Measurements from ENCODE around the gene ZNF467.
A peak's percentile ranks its signal among the peaks of the same experiment; 100 is the strongest.

The ZNF467 gene

DNA sequence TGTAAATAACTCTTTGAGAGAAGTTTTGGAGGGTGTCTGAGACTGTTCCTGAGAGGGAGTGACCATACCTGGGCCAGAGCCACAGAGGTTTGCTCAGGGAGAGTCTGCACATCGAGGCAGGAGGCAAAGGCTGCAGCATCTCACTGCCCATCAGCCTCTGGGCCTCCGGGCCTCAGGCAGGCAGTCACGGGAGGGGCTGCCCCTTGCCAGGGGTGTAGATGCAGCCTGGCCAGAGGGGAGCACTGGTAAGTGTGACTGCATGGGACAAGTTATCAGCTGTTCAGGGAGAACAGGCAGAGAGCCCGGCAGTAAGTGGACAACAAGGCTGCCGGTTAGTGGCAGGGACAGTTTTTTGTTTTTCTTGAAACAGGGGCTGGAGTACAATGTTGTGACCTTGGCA is 55.9 kb downstream of the ZNF467 start:
- H3K36me3 ChIP-seq (ENCODE audit: insufficient read depth): no peaks in the 10 kb centered on the region
- H3K27ac ChIP-seq: no peak overlapping the region
- no peak overlapping the region for H3K4me3 ChIP-seq (IDR thresholded peaks at IDR 0.05; ENCODE audit: insufficient read depth, low read depth, low read length)
- H2AFZ ChIP-seq (ENCODE audit: low read depth): no peak overlapping the region
- no peaks in the 10 kb centered on the region for H3K79me2 ChIP-seq (ENCODE audit: insufficient read depth, low read depth)
- no peaks in the 10 kb centered on the region for H3K27me3 ChIP-seq (ENCODE audit: insufficient read depth, low read depth)
- H3K9ac ChIP-seq: no peak overlapping the region
- no peak overlapping the region for H3K4me2 ChIP-seq
- TF ChIP-seq CTCF (conservative IDR thresholded peaks at IDR 0.05; ENCODE audit: low read depth, low read length): no peak
- no peaks in the 10 kb centered on the region for H4K20me1 ChIP-seq (ENCODE audit: insufficient read depth)
- peaks cover 7% of the 10 kb centered on the region for H3K4me1 ChIP-seq (ENCODE audit: low read depth, poor library complexity, severe bottlenecking)

DNA sequence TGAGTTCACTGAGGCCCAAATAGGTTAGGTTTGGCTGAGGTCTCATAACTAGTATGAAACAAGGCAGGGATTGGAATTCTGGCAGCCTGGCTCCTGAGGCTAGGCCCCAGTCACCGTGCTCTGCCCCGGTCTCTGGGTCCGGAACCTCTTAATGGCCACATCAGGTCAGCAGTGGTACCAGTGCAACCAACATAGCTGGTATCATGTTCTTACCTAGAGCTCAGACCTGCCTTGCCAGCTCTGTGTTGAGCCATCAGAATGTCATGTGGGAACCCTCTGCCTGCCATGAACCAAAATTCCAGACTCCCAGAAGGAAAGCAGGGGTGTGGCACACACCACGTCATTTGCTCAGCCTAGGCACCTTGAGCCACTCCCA is 56.5 kb downstream of the ZNF467 start:
- H3K4me1 ChIP-seq (ENCODE audit: low read depth, poor library complexity, severe bottlenecking): peaks cover 7% of the 10 kb centered on the region
- no peaks in the 10 kb centered on the region for H4K20me1 ChIP-seq (ENCODE audit: insufficient read depth)
- no peak for TF ChIP-seq CTCF (conservative IDR thresholded peaks at IDR 0.05; ENCODE audit: low read depth, low read length)
- no peak overlapping the region for H3K27ac ChIP-seq
- H3K79me2 ChIP-seq (ENCODE audit: insufficient read depth, low read depth): no peaks in the 10 kb centered on the region
- no peak overlapping the region for H3K9ac ChIP-seq
- H3K4me2 ChIP-seq: no peak overlapping the region
- H3K36me3 ChIP-seq (ENCODE audit: insufficient read depth): no peaks in the 10 kb centered on the region
- no peak overlapping the region for H2AFZ ChIP-seq (ENCODE audit: low read depth)
- no peaks in the 10 kb centered on the region for H3K27me3 ChIP-seq (ENCODE audit: insufficient read depth, low read depth)
- no peak overlapping the region for H3K4me3 ChIP-seq (IDR thresholded peaks at IDR 0.05; ENCODE audit: insufficient read depth, low read depth, low read length)

- no peak for TF ChIP-seq CTCF (conservative IDR thresholded peaks at IDR 0.05; ENCODE audit: low read depth, low read length)
- H3K4me3 ChIP-seq (IDR thresholded peaks at IDR 0.05; ENCODE audit: insufficient read depth, low read depth, low read length): no peak overlapping the region
- H3K4me2 ChIP-seq: peak overlapping the region; percentile 81; the same call in 1 of the 2 replicates
- no peak overlapping the region for H3K9ac ChIP-seq
- no peaks in the 10 kb centered on the region for H3K36me3 ChIP-seq (ENCODE audit: insufficient read depth)
- no peaks in the 10 kb centered on the region for H3K27me3 ChIP-seq (ENCODE audit: insufficient read depth, low read depth)
- no peak overlapping the region for H2AFZ ChIP-seq (ENCODE audit: low read depth)
- H4K20me1 ChIP-seq (ENCODE audit: insufficient read depth): no peaks in the 10 kb centered on the region
- H3K79me2 ChIP-seq (ENCODE audit: insufficient read depth, low read depth): no peaks in the 10 kb centered on the region
- peaks cover 7% of the 10 kb centered on the region for H3K4me1 ChIP-seq (ENCODE audit: low read depth, poor library complexity, severe bottlenecking)
- no peak overlapping the region for H3K27ac ChIP-seq
These were observed 57.1 kb downstream of the ZNF467 start for GRCh38 chr7:149716007-149716931.

- H3K4me2 ChIP-seq: peak overlapping the region; percentile 81
These were observed 57.9 kb downstream of the ZNF467 start for GRCh38 chr7:149715476-149715875.

More at GRCh38 chr7:149715476-149715875, 57.9 kb downstream of the ZNF467 start:
- Histone ChIP-seq H3K36me3 (ENCODE audit: insufficient read depth) (no peaks in the 10 kb centered on the region), H3K4me3 (IDR thresholded peaks at IDR 0.05; ENCODE audit: insufficient read depth, low read depth, low read length) (no peak overlapping the region), H3K9ac (peak overlapping the region; percentile 35; the same call in 1 of the 2 replicates), H3K79me2 (ENCODE audit: insufficient read depth, low read depth) (no peaks in the 10 kb centered on the region), H4K20me1 (ENCODE audit: insufficient read depth) (no peaks in the 10 kb centered on the region), H3K4me1 (ENCODE audit: low read depth, poor library complexity, severe bottlenecking) (peaks cover 7% of the 10 kb centered on the region), H2AFZ (ENCODE audit: low read depth) (peak overlapping the region; percentile 64), H3K27ac (no peak overlapping the region), H3K27me3 (ENCODE audit: insufficient read depth, low read depth) (no peaks in the 10 kb centered on the region)
- no peak for TF ChIP-seq CTCF (conservative IDR thresholded peaks at IDR 0.05; ENCODE audit: low read depth, low read length)
